ENCODE data around the gene MVB12B. TPM values are rescaled to one million over a fixed set of nuclear protein-coding genes. Genes with fewer than 3 reads are reported as not detected.
"Not testable (repeated sequence)": the region's sequence is repeated elsewhere in the genome, so short reads cannot be mapped to it uniquely, and the experiment has no call there.

Gene MVB12B
- total RNA-seq, 2 experiments from 2014 or later: 14.3 to 15.3 TPM

DNA sequence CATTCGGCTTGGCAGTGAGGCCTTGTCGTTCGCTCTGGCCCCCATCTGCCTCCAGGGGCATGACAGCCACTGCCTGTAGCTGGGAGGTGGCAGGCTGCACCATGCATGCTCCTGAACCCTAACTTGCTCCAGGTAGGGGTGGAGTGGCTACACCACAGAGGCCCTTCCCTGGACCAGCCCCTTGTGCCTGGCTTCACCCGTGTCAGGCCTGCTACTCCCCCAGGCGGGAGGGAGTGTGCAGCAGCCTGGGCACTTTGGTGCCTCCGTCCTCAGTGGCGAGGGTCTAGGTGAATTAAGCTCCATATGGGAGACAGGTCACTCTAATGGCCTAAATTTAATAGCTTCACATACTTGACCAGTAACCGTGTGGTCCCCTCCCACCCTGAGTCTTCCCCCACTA lies 227.7 kb downstream of the MVB12B start:
- DNase-seq (no peak), ATAC-seq (ENCODE audit: poor library complexity) (no peak)
- Histone ChIP-seq H3K9me3 (ENCODE audit: control insufficient read depth in 1 of 2, insufficient read depth in 1 of 2, low read length in 2 of 2) (peaks cover 0 to 14% of the 10 kb centered on the region in 2 experiments), H3K27me3 (ENCODE audit: control insufficient read depth in 1 of 2, insufficient read depth in 2 of 2, low read length in 2 of 2) (peaks cover 5 to 7% of the 10 kb centered on the region in 2 experiments), H3K36me3 (ENCODE audit: insufficient read depth, low read length) (no peaks in the 10 kb centered on the region), H3K4me3 (ENCODE audit: low read length) (no peak overlapping the region), H3K4me1 (ENCODE audit: insufficient read depth, low read length) (no peaks in the 10 kb centered on the region), H3K27ac (ENCODE audit: low read depth in 1 of 2, low read length in 2 of 2) (no peak overlapping the region)
- no peak overlapping the region for H3K27ac Mint-ChIP-seq
- no peak overlapping the region for H3K4me3 Mint-ChIP-seq
- TF ChIP-seq, protein P1, sequence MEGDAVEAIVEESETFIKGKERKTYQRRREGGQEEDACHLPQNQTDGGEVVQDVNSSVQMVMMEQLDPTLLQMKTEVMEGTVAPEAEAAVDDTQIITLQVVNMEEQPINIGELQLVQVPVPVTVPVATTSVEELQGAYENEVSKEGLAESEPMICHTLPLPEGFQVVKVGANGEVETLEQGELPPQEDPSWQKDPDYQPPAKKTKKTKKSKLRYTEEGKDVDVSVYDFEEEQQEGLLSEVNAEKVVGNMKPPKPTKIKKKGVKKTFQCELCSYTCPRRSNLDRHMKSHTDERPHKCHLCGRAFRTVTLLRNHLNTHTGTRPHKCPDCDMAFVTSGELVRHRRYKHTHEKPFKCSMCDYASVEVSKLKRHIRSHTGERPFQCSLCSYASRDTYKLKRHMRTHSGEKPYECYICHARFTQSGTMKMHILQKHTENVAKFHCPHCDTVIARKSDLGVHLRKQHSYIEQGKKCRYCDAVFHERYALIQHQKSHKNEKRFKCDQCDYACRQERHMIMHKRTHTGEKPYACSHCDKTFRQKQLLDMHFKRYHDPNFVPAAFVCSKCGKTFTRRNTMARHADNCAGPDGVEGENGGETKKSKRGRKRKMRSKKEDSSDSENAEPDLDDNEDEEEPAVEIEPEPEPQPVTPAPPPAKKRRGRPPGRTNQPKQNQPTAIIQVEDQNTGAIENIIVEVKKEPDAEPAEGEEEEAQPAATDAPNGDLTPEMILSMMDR (IDR thresholded peaks at IDR 0.05): no peak
- peaks cover 12% of the 10 kb centered on the region for H3K27me3 Mint-ChIP-seq
- no peaks in the 10 kb centered on the region for H3K4me1 Mint-ChIP-seq (ENCODE audit: low read depth)
- CTCF ChIA-PET: no interaction called here
- POLR2A ChIA-PET: no interaction called here
- no peaks in the 10 kb centered on the region for H3K9me3 Mint-ChIP-seq
- no peaks in the 10 kb centered on the region for H3K36me3 Mint-ChIP-seq (ENCODE audit: low read depth)
- intact Hi-C loops (cut with DNase I, micrococcal nuclease): no loop called here

DNA sequence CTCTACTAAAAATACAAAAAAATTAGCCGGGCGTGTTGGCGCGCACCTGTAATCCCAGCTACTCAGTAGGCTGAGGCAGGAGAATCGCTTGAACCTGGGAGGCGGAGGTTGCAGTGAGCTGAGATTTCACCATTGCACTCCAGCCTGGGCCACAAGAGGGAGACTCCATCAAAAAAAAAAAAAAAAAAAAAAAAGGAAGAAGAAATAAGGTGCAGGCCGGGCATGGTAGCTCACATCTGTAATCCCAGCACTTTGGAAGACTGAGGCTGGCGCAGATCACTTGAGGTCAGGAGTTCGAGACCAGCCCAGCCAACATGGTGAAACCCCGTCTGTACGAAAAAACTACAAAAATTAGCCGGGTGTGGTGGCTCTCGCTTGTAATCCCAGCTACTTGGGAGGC lies 228.8 kb downstream of the MVB12B start:
- H3K36me3 Mint-ChIP-seq (ENCODE audit: low read depth); H3K4me3 ChIP-seq (ENCODE audit: low read length); H3K27ac Mint-ChIP-seq; intact Hi-C loops (cut with DNase I, micrococcal nuclease); ATAC-seq (ENCODE audit: poor library complexity); DNase-seq; H3K4me1 ChIP-seq (ENCODE audit: insufficient read depth, low read length); H3K27me3 ChIP-seq (ENCODE audit: control insufficient read depth in 1 of 2, insufficient read depth in 2 of 2, low read length in 2 of 2); H3K4me3 Mint-ChIP-seq; H3K9me3 Mint-ChIP-seq; H3K36me3 ChIP-seq (ENCODE audit: insufficient read depth, low read length); H3K27ac ChIP-seq (ENCODE audit: low read depth in 1 of 2, low read length in 2 of 2); H3K4me1 Mint-ChIP-seq (ENCODE audit: low read depth): not testable (repeated sequence)
- peaks cover 0 to 14% of the 10 kb centered on the region in 2 experiments for H3K9me3 ChIP-seq (ENCODE audit: control insufficient read depth in 1 of 2, insufficient read depth in 1 of 2, low read length in 2 of 2)
- CTCF ChIA-PET: interaction anchor here (0.7 kb wide), 1 partner anchor 39 kb away, joined by 3 read pairs; no protein-coding TSS in a partner anchor
- H3K27me3 Mint-ChIP-seq: peaks cover 21% of the 10 kb centered on the region
- POLR2A ChIA-PET: interaction anchor here (1.0 kb wide), 1 partner anchor 33 kb away, joined by 3 read pairs; no protein-coding TSS in a partner anchor

All from CD4-positive, alpha-beta T cell (primary cell).